Stimulated activated CD4-positive, alpha-beta T cell treated with anti-CD3 and anti-CD28 coated beads, Interleukin-2, amount 100 ng/mL, for 4 hours (primary cell): ENCODE measurements around the gene ZBTB48.
"Not testable (repeated sequence)": the region's sequence is repeated elsewhere in the genome, so short reads cannot be mapped to it uniquely, and the experiment has no call there.

Experiments
- DNase-seq: peaks from one replicate; pipeline ENCODE4 v3.0.0-alpha.2; 2020; ENCODE audit warnings: low read depth

The ZBTB48 gene

DNA sequence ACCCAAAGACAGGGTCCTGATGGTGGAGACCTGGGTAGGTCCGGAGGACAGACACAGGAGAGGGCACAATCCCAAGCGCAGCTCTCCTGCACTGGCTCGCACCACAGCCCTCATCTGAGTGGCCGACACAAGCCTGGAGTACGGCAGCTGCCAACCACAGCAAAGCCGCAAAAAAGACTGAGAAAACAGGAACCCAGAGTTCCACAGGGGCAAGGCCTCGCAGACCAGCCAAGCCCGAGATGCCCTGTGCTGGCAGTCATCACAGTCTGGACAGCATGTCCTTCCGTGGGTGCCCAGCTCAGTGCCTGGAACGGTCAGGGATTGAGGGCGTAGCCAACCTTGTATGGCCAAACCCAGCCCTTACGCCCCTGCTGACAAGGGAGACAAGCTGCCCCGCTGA, 11.4 kb downstream of the ZBTB48 start:
- no peak for DNase-seq

DNA sequence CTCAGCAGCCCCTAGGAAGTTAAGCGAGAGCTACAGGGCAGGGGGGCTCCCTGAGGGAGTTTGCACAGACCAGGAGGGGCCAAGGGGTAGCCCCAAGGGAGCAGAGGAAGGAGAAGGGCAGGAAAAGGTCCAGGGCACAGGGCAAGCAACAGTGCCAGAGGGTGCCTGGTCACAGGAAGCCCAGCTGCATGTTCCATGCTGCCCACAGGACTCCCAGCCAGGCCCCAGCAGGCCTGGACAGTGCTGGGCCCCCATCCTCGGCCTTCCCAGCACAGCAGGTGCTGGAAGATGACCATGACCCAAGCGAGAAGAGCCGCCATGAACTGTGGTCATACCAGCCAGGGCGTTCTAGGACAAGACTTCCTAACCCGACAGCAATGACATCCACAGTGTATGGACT, 11.8 kb downstream of the ZBTB48 start:
- no peak for DNase-seq

GRCh38 chr1:6592441-6592840, 12.6 kb downstream of the ZBTB48 start:
- DNase-seq, result no peak

DNA sequence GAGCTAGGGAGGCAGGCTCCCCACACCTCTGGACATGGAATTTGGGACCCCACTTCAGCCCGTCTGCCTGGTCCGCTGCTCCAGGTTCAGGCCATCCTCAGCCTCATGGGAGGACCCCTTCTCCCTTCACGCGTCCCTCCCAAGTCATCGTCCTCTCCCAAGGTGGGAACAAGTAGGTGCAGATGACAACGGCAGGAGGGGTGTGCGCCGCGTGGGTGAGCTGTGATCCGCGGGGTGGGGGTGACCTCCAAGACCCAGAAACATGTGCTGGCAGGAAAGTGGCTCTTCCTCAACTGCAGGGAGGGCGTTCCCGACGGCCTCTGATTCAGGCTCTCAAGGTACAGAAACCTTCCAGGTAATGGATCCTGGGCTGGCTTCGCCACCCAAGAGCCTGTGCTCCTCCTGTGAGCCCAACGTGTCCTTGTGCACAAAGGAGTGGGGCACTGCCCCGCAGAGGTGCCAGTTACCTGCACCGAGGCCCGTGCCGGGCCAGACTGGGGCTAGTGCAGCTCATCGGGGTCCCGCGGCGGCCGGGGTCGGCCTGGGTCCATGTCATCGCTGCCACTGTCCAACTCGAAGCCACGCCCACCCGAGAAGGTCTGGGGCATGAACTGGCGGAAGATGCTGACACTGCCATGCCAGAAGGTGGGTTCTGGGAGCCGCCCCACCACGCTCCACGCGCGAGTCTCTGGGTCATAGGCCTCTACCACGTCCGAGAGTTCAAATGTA, 13.2 kb downstream of the ZBTB48 start:
- no peak for DNase-seq

- no peak for DNase-seq
Measured at GRCh38 chr1:6593810-6594209, 14.0 kb downstream of the ZBTB48 start.

GRCh38 chr1:6594977-6595740, 15.4 kb downstream of the ZBTB48 start:
- no peak for DNase-seq

GRCh38 chr1:6596351-6596750, 16.6 kb downstream of the ZBTB48 start:
- DNase-seq, result no peak

DNA sequence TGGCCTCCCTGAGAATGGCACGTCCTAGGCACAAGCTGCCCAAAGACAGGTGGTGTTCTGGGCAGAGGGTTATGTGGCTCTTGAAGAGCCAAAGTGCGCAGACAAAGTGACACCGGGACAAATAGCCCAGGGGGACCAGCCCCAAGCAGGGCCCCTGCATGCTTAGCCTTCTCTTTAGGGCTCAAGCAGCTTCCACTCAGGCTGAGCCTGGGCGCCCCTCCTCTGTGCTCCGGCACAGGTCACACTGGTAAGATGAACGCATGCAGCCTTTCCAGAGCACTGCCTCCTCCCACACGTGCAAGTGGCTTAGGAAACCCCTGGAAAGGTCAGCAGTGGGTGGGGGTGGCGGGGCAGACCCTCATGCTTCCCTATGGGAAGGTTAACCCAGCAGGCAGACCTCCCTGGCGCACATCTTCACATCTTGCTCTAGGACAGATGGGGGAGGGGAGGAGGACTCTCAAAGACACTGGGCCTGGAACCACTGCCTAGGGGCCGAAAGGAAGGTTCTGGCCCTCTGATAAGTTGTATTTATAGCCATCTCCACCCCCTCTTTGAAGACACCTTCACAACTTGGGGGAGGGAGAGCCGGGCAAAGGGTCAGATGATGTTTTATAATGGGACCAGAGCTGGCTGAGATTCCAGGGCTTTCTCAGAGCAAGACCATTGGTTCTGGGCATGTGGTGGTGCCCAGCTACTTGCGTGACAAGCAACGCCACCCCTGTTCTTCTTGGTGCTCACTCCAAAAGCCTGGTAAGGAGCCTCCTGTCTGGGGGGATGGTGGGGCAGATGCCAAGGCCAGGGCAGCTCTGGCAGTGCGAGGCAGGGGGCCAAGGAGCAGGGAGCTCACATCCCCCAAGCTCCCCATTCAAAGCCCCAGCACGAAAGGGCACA, 17.3 kb downstream of the ZBTB48 start:
- no peak for DNase-seq

GRCh38 chr1:6597777-6598131, 18.0 kb downstream of the ZBTB48 start:
- DNase-seq, result no peak

GRCh38 chr1:6599141-6599975, 19.6 kb downstream of the ZBTB48 start:
- DNase-seq, result peak; percentile 73

DNA sequence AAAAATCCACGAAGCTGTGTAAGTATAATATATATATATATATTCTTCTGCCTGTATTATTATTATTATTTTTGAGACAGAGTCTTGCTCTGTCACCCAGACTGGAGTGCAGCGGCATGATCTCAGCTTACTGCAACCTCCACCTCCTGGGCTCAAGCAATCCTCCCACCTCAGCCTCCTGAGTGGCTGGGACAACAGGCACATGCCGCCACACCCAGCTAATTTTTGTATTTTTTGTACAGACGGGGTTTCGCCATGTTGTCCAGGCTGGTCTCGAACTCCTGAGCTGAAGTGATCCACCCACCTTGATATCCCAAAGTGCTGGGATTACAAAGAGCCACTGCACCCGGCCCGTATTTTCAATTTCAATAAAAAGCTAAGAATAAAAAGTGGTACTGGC, 20.2 kb downstream of the ZBTB48 start:
- not testable (repeated sequence) for DNase-seq

GRCh38 chr1:6600410-6601048, 20.7 kb downstream of the ZBTB48 start:
- no peak for DNase-seq

- peak; percentile 82 for DNase-seq
Measured at GRCh38 chr1:6601049-6601922, 21.5 kb downstream of the ZBTB48 start.

DNA sequence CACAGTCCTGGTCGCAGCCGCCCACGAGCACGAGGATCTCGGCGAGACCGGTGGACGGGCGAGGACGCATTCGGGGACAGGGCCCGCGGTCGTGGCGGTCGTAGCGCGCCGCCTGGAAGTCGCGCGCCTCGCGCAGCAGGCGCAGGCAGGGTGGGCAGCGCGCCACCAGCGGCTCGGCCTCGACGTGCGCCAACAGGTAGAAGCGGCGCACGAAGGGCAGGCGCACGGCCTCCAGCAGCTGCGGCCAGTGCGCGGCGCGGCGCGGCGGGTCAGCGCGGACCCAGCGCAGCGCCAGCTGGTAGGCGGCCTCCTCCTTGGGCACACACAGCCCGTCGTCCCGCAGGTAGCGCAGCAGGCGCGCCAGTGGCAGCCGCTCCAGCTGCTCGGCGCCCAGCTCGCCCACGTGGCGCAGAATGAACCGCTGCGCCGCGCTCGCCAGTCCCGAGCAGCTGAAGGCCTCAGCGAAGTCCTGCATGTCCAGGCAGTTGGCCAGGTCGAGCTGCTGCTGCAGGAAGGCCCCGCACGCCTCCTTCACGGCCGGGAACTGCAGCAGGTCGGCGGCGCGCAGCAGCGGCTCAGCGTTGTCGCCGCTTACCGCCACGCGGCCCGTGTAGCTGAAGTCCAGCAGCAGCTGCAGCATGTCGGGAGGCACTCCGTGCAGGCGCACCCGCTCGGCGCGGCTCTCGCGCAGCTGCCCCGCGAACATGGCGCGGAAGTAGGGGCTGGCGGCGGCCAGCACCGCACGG, 22.3 kb downstream of the ZBTB48 start:
- DNase-seq, result no peak

DNA sequence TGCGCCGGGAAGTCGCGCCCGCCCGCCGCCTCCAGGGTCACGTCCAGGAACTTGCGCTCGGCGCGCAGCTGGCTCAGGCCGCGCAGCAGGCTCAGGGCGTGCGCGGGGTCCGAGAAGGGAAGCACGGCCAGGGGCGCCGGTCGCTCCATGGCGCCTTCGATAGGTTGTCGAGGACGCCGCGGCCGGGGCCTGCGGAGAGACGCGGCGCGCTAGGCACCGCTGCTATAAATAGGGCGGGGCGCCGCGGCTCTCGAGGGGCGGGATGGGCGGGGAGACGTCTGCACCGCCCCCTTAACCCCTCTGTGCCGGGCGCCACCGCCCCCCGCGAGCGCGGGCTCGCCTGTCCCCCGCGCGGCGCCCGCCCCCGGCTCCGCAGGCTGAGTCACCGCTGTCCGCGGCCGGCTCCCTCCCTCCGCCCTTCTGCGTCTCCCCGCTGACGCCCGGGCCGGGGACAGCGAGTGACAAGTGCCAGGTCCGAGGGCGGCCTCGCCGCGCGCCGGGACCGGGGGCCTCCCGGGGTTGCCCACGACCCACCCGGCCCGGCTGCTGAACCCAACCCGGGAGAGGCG, 23.0 kb downstream of the ZBTB48 start, which contains the start of gene KLHL21:
TSS of gene KLHL21 (minus strand) at position 201 of the 569 bp plus-strand sequence. CDS start at position 149, 52 bp downstream.
- DNase-seq, result peak; percentile 87

GRCh38 chr1:6603238-6603914, 23.6 kb downstream of the ZBTB48 start:
- peak; percentile 29 for DNase-seq

DNA sequence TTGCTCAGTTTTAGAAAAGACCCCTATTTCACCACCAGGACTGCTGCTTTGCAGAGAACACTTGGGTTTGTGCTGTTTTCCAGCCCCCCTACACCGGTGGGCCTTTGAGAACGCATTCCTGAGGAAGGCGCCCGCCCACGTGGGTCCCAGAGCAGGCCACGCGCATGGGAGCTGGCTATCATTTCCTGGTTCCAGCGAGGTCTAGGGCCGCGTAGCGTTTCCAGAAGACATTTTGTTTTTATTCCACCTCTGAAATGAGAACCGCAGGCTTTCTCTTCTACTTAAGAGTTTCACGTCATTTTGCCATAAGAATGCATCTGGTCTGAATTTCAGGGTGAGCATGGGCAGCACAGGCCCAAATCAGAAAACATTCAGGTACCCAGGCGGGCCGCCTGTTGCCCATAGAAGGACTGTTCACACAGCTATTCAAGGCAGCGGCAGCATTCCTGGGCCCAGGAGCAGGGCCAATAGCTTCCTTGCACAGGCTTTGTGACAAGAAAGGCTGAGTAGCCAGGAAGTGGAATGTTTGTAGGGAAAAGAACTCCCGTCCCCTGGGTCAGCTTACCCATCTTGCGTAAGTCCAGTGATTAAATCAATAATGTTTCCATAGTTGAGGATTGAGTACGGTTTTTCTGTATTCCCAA, 24.2 kb downstream of the ZBTB48 start:
- no peak for DNase-seq
